HepG2 (cell line): Measurements from ENCODE around the gene GPS1. TPM values are rescaled to one million over a fixed set of nuclear protein-coding genes. Genes with fewer than 3 reads are reported as not detected.

Source experiments
- ARNT ChIP-seq: fragments of 450-650 bp; IDR thresholded peaks from 2 replicates; pipeline ENCODE4 v1.6.1; 2017
- ARNT2 ChIP-seq: sonication (generic); formaldehyde crosslinking; IDR thresholded peaks from 2 replicates; pipeline ENCODE4 v1.8.0; 2022; ENCODE audit warnings: mild to moderate bottlenecking, low read depth, missing genetic modification reagents, moderate library complexity
- CEBPG ChIP-seq: IDR thresholded peaks from 2 replicates; pipeline ENCODE4 v1.6.1; 2016
- CENPT ChIP-seq: sonication (generic); formaldehyde crosslinking; IDR thresholded peaks from 2 replicates; pipeline ENCODE4 v1.8.0; 2022; ENCODE audit warnings: low read depth, mild to moderate bottlenecking, moderate library complexity, missing genetic modification reagents
- DZIP1 ChIP-seq: sonication (generic); formaldehyde crosslinking; IDR thresholded peaks from 2 replicates; pipeline ENCODE4 v1.5.0; 2020; ENCODE audit warnings: mild to moderate bottlenecking, missing genetic modification reagents
- FOXA3 ChIP-seq: IDR thresholded peaks from 2 replicates; pipeline ENCODE4 v1.6.1; 2016; ENCODE audit warnings: missing genetic modification reagents, missing compliant biosample characterization
- FOXC1 ChIP-seq: sonication (generic); formaldehyde crosslinking; IDR thresholded peaks from 2 replicates; pipeline ENCODE4 v1.8.0; 2022; ENCODE audit warnings: mild to moderate bottlenecking, missing genetic modification reagents, borderline replicate concordance
- MXD3 ChIP-seq: IDR thresholded peaks from 2 replicates; pipeline ENCODE4 v1.6.1; 2016; ENCODE audit warnings: mild to moderate bottlenecking, missing biosample characterization, missing genetic modification reagents
- RBAK ChIP-seq: sonication (generic); formaldehyde crosslinking; IDR thresholded peaks from 2 replicates; pipeline ENCODE4 v1.5.1; 2020; ENCODE audit warnings: mild to moderate bottlenecking, missing genetic modification reagents
- RXRA ChIP-seq: sonication (generic); formaldehyde crosslinking; IDR thresholded peaks from 2 replicates; pipeline ENCODE4 v1.5.1; 2020; ENCODE audit warnings: missing genetic modification reagents
- SIX1 ChIP-seq: sonication (generic); formaldehyde crosslinking; IDR thresholded peaks from 2 replicates; pipeline ENCODE4 v1.4.0; 2020; ENCODE audit warnings: missing genetic modification reagents, borderline replicate concordance
- SPEN ChIP-seq: sonication (generic); formaldehyde crosslinking; IDR thresholded peaks from 2 replicates; pipeline ENCODE4 v1.5.1; 2020; ENCODE audit warnings: low read depth, mild to moderate bottlenecking, missing genetic modification reagents
- SRSF1 ChIP-seq: fragments of 200-400 bp; formaldehyde crosslinking; optimal IDR thresholded peaks from 2 replicates; pipeline ENCODE3; 2017; ENCODE audit warnings: mild to moderate bottlenecking, low read depth, low read length, moderate library complexity
- YEATS2 ChIP-seq: sonication (generic); formaldehyde crosslinking; IDR thresholded peaks from 2 replicates; pipeline ENCODE4 v1.4.0; 2020; ENCODE audit warnings: missing genetic modification reagents, borderline replicate concordance
- YEATS4 ChIP-seq: sonication (generic); formaldehyde crosslinking; IDR thresholded peaks from 2 replicates; pipeline ENCODE4 v1.4.0; 2020; ENCODE audit warnings: missing genetic modification reagents, borderline replicate concordance
- ZFY ChIP-seq: sonication (generic); formaldehyde crosslinking; IDR thresholded peaks from 2 replicates; pipeline ENCODE4 v1.4.0; 2020; ENCODE audit warnings: missing genetic modification reagents
- ZNF331 ChIP-seq: sonication (generic); formaldehyde crosslinking; IDR thresholded peaks from 2 replicates; pipeline ENCODE4 v1.4.0; 2020; ENCODE audit warnings: missing genetic modification reagents
- ZNF460 ChIP-seq: sonication (generic); formaldehyde crosslinking; IDR thresholded peaks from 2 replicates; pipeline ENCODE4 v1.5.1; 2020; ENCODE audit warnings: missing genetic modification reagents, mild to moderate bottlenecking, borderline replicate concordance
- ZNF598 ChIP-seq: sonication (generic); formaldehyde crosslinking; IDR thresholded peaks from 2 replicates; pipeline ENCODE4 v1.5.1; 2020; ENCODE audit warnings: mild to moderate bottlenecking, missing genetic modification reagents, borderline replicate concordance
- ZNF724P ChIP-seq: sonication (generic); formaldehyde crosslinking; IDR thresholded peaks from 2 replicates; pipeline ENCODE4 v1.8.0; 2022; ENCODE audit warnings: missing genetic modification reagents, borderline replicate concordance
- ZNF749 ChIP-seq: sonication (generic); formaldehyde crosslinking; IDR thresholded peaks from 2 replicates; pipeline ENCODE4 v1.8.0; 2022; ENCODE audit warnings: mild to moderate bottlenecking, missing genetic modification reagents, moderate library complexity, borderline replicate concordance
- ZSCAN31 ChIP-seq: sonication (generic); formaldehyde crosslinking; IDR thresholded peaks from 2 replicates; pipeline ENCODE4 v1.5.0; 2020; ENCODE audit warnings: low read depth, mild to moderate bottlenecking, missing genetic modification reagents
- polyA plus RNA-seq, 8 experiments: library from polyadenylated mRNA; depleted of rRNA in 3 of 8; stranded (reverse) in 7 of 8; unstranded in 1 of 8; fragments of >200 nt; fragmentation: Illumina TruSeq in 4 of 8; extraction: Trizol in 4 of 8; gene quantifications; 2 replicates each; pipeline versions ENCODE4 v1.2.1 to v1.2.3, GENCODE V29; 2011 to 2016; ENCODE audit warnings: low read depth in 4 of 8, missing spikeins in 1 of 8, mixed read lengths in 1 of 8; ENCODE audit not compliant: insufficient read depth in 1 of 8
- total RNA-seq, 5 experiments: library from RNA; depleted of rRNA; stranded (reverse); fragments of >200 nt; fragmentation: Illumina TruSeq; extraction: Trizol; gene quantifications; 2 replicates each; pipeline ENCODE4 v1.2.3, GENCODE V29; 2016; ENCODE audit warnings: low read depth in 1 of 5
- TF ChIP-seq, protein P1 (sequence below): IDR thresholded peaks from 2 replicates; pipeline ENCODE4 v1.6.1; 2016
- TF ChIP-seq, protein P2 (sequence below): sonication (generic); formaldehyde crosslinking; IDR thresholded peaks from 2 replicates; pipeline ENCODE4 v1.5.0; 2020; ENCODE audit warnings: missing genetic modification reagents, mild to moderate bottlenecking, borderline replicate concordance
- TF ChIP-seq, protein P3 (sequence below): sonication (generic); formaldehyde crosslinking; IDR thresholded peaks from 2 replicates; pipeline ENCODE4 v1.4.0; 2020; ENCODE audit warnings: mild to moderate bottlenecking, missing genetic modification reagents

Gene GPS1
- total and polyA plus RNA-seq, 2 of the 13 experiments (the other 11 are each of a cell fraction or from before 2014, with no cell fraction given): 124 to 128 TPM

DNA sequence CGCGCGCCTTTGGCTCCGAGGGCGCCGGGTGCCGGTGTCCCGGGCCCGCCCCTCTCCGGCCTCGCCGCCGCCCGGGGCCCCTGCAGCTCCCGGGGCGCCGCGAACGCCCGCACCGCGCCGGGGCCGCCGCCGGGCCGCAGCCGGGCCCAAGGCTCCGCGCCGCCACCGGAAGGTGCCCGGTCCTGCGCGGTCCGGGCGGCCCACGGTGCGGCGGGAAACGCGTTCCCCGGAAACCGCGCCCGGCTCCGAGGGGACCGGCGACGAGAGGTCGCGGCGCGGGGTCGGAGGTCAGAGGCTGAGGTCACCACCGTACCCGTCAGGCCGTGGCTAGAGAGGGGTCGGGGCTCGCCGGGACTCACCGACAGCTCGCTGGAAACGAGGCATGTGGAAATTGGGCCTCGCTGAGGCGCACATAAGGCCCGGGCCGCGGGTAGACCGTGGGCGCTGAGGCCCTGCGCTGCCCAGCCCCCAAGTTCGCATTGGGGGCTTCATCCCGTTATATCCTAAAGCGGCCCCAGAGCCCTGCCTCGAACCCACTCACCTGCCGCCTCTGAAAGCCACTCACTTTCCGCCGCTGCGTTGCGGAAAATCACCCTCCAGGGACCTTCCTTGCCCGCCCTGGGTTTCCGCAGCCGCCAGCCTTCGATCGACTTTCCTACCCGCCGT lies 14.1 kb downstream of the GPS1 start, which contains the start of gene DUS1L (continued):
- TF ChIP-seq DZIP1 (CRISPR knock-in tag): no peak; the same call in 1 of the 2 replicates
- peak; percentile 95 for TF ChIP-seq ZNF331 (CRISPR knock-in tag)
- TF ChIP-seq SIX1: 0 out of 2 replicates have a peak, but pooled peaks have one; percentile 30
- TF ChIP-seq ZNF724P: peak; percentile 73; the same call in 1 of the 2 replicates
- TF ChIP-seq MXD3: peak; percentile 90
- peak; percentile 83; the same call in 1 of the 2 replicates for TF ChIP-seq CENPT (CRISPR knock-in tag)
- peak; percentile 94 for TF ChIP-seq ZFY (CRISPR knock-in tag)
- TF ChIP-seq RXRA (CRISPR knock-in tag): peak; percentile 94
- TF ChIP-seq RBAK (CRISPR knock-in tag): no peak
- TF ChIP-seq, protein P1, sequence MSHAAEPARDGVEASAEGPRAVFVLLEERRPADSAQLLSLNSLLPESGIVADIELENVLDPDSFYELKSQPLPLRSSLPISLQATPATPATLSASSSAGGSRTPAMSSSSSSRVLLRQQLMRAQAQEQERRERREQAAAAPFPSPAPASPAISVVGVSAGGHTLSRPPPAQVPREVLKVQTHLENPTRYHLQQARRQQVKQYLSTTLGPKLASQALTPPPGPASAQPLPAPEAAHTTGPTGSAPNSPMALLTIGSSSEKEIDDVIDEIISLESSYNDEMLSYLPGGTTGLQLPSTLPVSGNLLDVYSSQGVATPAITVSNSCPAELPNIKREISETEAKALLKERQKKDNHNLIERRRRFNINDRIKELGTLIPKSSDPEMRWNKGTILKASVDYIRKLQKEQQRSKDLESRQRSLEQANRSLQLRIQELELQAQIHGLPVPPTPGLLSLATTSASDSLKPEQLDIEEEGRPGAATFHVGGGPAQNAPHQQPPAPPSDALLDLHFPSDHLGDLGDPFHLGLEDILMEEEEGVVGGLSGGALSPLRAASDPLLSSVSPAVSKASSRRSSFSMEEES: peak; percentile 57; the same call in 1 of the 2 replicates
- peak; percentile 71 for TF ChIP-seq FOXA3 (CRISPR knock-in tag)
- peak; percentile 99 for TF ChIP-seq YEATS4
- TF ChIP-seq, protein P2, sequence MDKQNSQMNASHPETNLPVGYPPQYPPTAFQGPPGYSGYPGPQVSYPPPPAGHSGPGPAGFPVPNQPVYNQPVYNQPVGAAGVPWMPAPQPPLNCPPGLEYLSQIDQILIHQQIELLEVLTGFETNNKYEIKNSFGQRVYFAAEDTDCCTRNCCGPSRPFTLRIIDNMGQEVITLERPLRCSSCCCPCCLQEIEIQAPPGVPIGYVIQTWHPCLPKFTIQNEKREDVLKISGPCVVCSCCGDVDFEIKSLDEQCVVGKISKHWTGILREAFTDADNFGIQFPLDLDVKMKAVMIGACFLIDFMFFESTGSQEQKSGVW (CRISPR knock-in tag): 0 out of 2 replicates have a peak, but pooled peaks have one; percentile 40
- TF ChIP-seq, protein P3, sequence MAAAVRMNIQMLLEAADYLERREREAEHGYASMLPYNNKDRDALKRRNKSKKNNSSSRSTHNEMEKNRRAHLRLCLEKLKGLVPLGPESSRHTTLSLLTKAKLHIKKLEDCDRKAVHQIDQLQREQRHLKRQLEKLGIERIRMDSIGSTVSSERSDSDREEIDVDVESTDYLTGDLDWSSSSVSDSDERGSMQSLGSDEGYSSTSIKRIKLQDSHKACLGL (CRISPR knock-in tag): peak; percentile 85
- TF ChIP-seq YEATS2 (CRISPR knock-in tag): peak; percentile 94
- peak; percentile 93 for TF ChIP-seq ZSCAN31
- peak; percentile 100 for TF ChIP-seq SPEN (CRISPR knock-in tag)
- peak; percentile 14; the same call in 1 of the 2 replicates for TF ChIP-seq ZNF460 (CRISPR knock-in tag)
- TF ChIP-seq ZNF598: no peak
- no peak for TF ChIP-seq SRSF1
- TF ChIP-seq CEBPG (CRISPR knock-in tag): peak; percentile 19; the same call in 1 of the 2 replicates
- peak; percentile 85; the same call in 1 of the 2 replicates for TF ChIP-seq ARNT2
- TF ChIP-seq FOXC1 (CRISPR knock-in tag): peak; percentile 72; the same call in 1 of the 2 replicates
- TF ChIP-seq ZNF749 (CRISPR knock-in tag): peak; percentile 95; the same call in 1 of the 2 replicates
- no peak for TF ChIP-seq ARNT
